Measurements from ENCODE around the gene CTCFL.

DNA sequence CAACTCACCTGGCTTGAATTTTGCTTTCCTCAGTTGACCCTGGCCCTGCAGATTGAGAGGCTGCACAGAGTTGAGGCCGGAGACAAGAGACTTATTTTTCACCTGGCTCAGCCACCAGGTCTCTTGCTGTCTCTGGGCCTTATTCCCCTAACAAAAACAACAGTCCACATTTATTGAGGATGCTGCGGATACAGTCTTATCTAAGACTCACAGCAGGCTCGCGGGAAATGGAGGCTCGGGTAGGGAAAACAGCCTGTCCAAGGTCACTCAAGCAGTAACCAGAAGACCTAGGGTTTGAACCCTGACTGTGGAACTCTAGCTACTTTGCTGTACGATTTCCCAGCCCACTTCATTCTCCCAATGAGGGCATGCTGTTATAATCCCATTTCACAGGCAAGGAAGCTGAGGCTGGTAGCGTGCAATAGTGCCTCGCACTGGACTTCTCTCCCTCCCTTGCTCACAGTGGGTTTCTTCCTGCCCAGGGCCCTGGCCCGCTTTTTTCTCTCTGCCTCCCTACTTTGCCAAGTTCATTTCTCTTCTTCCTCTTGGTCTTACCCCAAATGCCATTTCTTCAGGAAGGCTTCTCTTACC lies 76.1 kb downstream of the CTCFL start:
- TF ChIP-seq TAF1 (IDR thresholded peaks at IDR 0.05; ENCODE audit: low read depth) = no peak
- TF ChIP-seq, protein P1, sequence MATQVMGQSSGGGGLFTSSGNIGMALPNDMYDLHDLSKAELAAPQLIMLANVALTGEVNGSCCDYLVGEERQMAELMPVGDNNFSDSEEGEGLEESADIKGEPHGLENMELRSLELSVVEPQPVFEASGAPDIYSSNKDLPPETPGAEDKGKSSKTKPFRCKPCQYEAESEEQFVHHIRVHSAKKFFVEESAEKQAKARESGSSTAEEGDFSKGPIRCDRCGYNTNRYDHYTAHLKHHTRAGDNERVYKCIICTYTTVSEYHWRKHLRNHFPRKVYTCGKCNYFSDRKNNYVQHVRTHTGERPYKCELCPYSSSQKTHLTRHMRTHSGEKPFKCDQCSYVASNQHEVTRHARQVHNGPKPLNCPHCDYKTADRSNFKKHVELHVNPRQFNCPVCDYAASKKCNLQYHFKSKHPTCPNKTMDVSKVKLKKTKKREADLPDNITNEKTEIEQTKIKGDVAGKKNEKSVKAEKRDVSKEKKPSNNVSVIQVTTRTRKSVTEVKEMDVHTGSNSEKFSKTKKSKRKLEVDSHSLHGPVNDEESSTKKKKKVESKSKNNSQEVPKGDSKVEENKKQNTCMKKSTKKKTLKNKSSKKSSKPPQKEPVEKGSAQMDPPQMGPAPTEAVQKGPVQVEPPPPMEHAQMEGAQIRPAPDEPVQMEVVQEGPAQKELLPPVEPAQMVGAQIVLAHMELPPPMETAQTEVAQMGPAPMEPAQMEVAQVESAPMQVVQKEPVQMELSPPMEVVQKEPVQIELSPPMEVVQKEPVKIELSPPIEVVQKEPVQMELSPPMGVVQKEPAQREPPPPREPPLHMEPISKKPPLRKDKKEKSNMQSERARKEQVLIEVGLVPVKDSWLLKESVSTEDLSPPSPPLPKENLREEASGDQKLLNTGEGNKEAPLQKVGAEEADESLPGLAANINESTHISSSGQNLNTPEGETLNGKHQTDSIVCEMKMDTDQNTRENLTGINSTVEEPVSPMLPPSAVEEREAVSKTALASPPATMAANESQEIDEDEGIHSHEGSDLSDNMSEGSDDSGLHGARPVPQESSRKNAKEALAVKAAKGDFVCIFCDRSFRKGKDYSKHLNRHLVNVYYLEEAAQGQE (IDR thresholded peaks at IDR 0.05; ENCODE audit: low read depth) = no peak
- TF ChIP-seq ZBTB7A (IDR thresholded peaks at IDR 0.05; ENCODE audit: low read depth) = no peak
- TF ChIP-seq CREB1 (IDR thresholded peaks at IDR 0.05; ENCODE audit: low read depth) = no peak
